Renal pelvis (tissue), 4 donors: ENCODE measurements around the gene CD79B. TPM values are rescaled to one million over a fixed set of nuclear protein-coding genes. Genes with fewer than 3 reads are reported as not detected.

Experiments
- DNase-seq: peaks from one replicate; pipeline ENCODE4 v3.0.0-alpha.2; 2013
- polyA plus RNA-seq, 3 donors: library from polyadenylated mRNA; unstranded; fragments of 120-200 nt; gene quantifications; one replicate each; pipeline ENCODE4 v1.2.1, GENCODE V29; 2013; ENCODE audit not compliant: insufficient read length in 3 of 3

Gene CD79B
- polyA plus RNA-seq, 3 donors = 1.8 to 3.1 (median 2.3) TPM

GRCh38 chr17:63880706-63881105 is 51.4 kb downstream of the CD79B start:
- no peak for DNase-seq

Other genes starting within 250 kb of the CD79B start
- gene LIMD2, start 232.2 kb downstream of the CD79B start, polyA plus RNA-seq = 10 to 100 TPM; 28.8 to 38.4 (median 34.9) TPM
- 10 to 100 TPM; 43.1 to 74.3 (median 66.8) TPM for gene STRADA, start 190.5 kb downstream of the CD79B start, polyA plus RNA-seq
- 100 to 1,000 TPM in 2 of 3 donors, 10 to 100 TPM in 1; 87.7 to 116 (median 109) TPM for gene CCDC47, start 158.7 kb downstream of the CD79B start, polyA plus RNA-seq
- gene DDX42, start 158.2 kb downstream of the CD79B start, polyA plus RNA-seq = 100 to 1,000 TPM; 158 to 225 (median 211) TPM
- gene PSMC5, start 104.9 kb downstream of the CD79B start, polyA plus RNA-seq = 100 to 1,000 TPM; 170 to 203 (median 178) TPM
- 10 to 100 TPM; 66.9 to 75.2 (median 73.2) TPM for gene FTSJ3, start 104.7 kb downstream of the CD79B start, polyA plus RNA-seq
- 10 to 100 TPM; 58.1 to 60.5 (median 58.5) TPM for gene SMARCD2, start 89.6 kb downstream of the CD79B start, polyA plus RNA-seq
- under 1 TPM in 1 of 3 donors, not detected in 2; 0.10 TPM for gene CSH2, start 58.7 kb downstream of the CD79B start, polyA plus RNA-seq
- not detected for gene GH2, start 50.4 kb downstream of the CD79B start, polyA plus RNA-seq
- not detected for gene CSH1, start 35.8 kb downstream of the CD79B start, polyA plus RNA-seq
- not detected for gene CSHL1, start 21.1 kb downstream of the CD79B start, polyA plus RNA-seq
- gene GH1, start 13.5 kb downstream of the CD79B start, polyA plus RNA-seq = under 1 TPM in 1 of 3 donors, not detected in 2; 0.16 TPM
- 1 to 10 TPM in 2 of 3 donors, under 1 TPM in 1; 0.71 to 1.2 (median 1.1) TPM for gene SCN4A, start 40.6 kb upstream of the CD79B start, polyA plus RNA-seq
- 1 to 10 TPM; 4.2 to 4.8 (median 4.3) TPM for gene PRR29, start 66.0 kb upstream of the CD79B start, polyA plus RNA-seq
- gene ICAM2, start 88.3 kb upstream of the CD79B start, polyA plus RNA-seq = 10 to 100 TPM; 26.0 to 33.1 (median 28.8) TPM
- gene ERN1, start 197.8 kb upstream of the CD79B start, polyA plus RNA-seq = 1 to 10 TPM; 8.3 to 9.3 (median 8.7) TPM